ENCODE measurements around the gene FRMPD4. TPM values are rescaled to one million over a fixed set of nuclear protein-coding genes. Genes with fewer than 3 reads are reported as not detected.

FRMPD4 gene
- total RNA-seq, 3 donors from 2014 or later = 0.06 to 3.4 (median 0.34) TPM

DNA sequence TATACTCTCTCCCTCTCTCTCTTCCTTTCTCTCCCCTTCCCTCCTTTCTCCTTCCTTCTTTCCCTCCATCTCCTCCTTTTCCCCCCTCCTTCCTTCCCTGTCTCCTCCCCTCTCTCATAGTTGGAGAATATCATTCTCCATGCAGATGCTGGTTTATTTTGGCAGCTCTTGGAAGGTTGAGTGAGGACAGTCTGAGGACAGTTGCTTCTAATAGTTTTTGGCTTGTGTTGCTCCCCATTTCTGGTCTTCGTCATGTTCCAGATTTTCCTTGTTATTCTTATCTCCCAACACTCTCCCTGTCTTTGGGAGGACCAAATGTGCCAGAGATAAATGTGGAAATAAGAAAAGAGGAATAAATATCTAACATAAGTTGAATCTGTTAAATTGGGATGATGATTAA, 263.0 kb downstream of the FRMPD4 start:
- intact Hi-C loops (cut with DNase I, micrococcal nuclease) = no loop called here
- H3K4me3 ChIP-seq = no peak overlapping the region
- no peaks in the 10 kb centered on the region for H3K9me3 ChIP-seq
- H3K36me3 ChIP-seq (ENCODE audit: low read depth) = no peaks in the 10 kb centered on the region
- TF ChIP-seq, protein P1, sequence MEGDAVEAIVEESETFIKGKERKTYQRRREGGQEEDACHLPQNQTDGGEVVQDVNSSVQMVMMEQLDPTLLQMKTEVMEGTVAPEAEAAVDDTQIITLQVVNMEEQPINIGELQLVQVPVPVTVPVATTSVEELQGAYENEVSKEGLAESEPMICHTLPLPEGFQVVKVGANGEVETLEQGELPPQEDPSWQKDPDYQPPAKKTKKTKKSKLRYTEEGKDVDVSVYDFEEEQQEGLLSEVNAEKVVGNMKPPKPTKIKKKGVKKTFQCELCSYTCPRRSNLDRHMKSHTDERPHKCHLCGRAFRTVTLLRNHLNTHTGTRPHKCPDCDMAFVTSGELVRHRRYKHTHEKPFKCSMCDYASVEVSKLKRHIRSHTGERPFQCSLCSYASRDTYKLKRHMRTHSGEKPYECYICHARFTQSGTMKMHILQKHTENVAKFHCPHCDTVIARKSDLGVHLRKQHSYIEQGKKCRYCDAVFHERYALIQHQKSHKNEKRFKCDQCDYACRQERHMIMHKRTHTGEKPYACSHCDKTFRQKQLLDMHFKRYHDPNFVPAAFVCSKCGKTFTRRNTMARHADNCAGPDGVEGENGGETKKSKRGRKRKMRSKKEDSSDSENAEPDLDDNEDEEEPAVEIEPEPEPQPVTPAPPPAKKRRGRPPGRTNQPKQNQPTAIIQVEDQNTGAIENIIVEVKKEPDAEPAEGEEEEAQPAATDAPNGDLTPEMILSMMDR (IDR thresholded peaks at IDR 0.05) = no peak
- no peaks in the 10 kb centered on the region for H3K4me1 ChIP-seq (ENCODE audit: low read depth)
- no peak for DNase-seq
- no peak for ATAC-seq

DNA sequence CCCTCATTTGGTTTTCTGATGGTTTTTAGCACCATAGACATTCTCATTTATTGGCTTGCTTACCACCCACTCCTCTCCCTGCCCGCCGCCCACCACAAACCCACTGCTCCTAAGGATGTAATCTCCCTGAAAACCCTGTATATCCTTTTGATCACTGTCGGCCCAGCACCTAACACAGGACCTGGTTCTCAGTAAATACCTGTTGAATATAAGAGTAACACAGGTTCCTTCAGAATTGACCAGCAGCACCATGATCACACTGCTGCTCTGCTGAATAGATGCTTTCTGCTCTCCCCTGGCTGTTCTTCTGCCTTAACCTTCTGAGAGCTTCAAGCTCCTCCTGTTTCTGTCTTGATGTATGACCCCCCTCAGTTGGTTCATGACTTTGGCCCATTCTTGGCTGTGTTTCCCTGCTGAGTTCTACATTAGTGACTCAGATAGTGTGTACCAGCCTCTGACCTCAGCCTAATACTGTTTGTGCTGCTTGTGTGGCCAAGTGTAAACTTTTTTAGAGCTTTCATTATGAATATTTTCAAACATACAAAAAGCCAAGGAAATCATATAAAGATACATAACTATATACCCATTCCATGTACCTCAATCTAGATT, 265.3 kb downstream of the FRMPD4 start:
- no peaks in the 10 kb centered on the region for H3K4me1 ChIP-seq (ENCODE audit: low read depth)
- H3K4me3 ChIP-seq = no peak overlapping the region
- DNase-seq (no peak), ATAC-seq (no peak)
- TF ChIP-seq, protein P1 (IDR thresholded peaks at IDR 0.05) = no peak
- intact Hi-C loops (cut with DNase I, micrococcal nuclease) = no loop called here
- no peaks in the 10 kb centered on the region for H3K36me3 ChIP-seq (ENCODE audit: low read depth)
- no peaks in the 10 kb centered on the region for H3K9me3 ChIP-seq

DNA sequence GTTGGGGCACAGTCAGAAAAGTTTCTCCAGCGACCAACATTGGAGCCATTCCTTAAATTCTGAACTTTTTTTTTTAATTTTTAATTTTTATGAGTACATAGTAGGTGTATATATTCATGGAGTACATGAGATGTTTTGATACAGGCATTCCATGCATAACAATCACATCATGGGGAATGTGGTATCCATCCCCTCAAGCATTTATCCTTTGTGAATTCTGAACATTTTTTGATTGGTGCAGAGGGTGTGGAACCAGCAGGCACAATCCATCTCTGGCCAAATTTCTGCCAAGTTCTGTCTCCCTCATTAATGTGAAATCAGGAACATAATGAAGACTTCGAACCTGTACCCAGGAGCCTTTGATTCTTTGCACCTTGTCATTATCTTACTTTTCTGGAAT, 267.0 kb downstream of the FRMPD4 start:
- H3K4me3 ChIP-seq = no peak overlapping the region
- H3K4me1 ChIP-seq (ENCODE audit: low read depth) = no peaks in the 10 kb centered on the region
- ATAC-seq = no peak
- intact Hi-C loops (cut with DNase I, micrococcal nuclease) = no loop called here
- no peaks in the 10 kb centered on the region for H3K9me3 ChIP-seq
- no peak for DNase-seq
- H3K36me3 ChIP-seq (ENCODE audit: low read depth) = no peaks in the 10 kb centered on the region
- TF ChIP-seq, protein P1 (IDR thresholded peaks at IDR 0.05) = no peak

DNA sequence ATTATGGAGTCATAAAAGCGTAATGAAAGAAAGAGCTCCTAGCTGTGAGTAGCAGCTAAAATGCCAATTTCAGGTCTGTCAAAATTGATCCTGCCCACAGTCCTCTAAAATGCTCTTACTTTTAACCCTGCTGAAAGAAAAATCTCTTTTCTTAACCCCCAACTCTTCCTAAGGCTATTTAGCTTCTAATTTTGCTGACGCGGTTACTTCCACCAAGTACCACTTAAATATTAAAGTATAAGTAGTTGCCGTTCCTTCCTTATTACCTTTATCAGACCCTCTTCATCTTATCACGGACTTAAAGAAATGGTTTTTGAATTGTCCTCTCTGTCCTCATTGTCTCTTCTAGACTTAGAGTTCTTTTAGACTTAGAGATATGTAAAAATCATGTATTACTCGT, 272.2 kb downstream of the FRMPD4 start:
- no peak for ATAC-seq
- intact Hi-C loops (cut with DNase I, micrococcal nuclease) = no loop called here
- Histone ChIP-seq H3K9me3 (no peaks in the 10 kb centered on the region), H3K4me1 (ENCODE audit: low read depth) (no peaks in the 10 kb centered on the region), H3K4me3 (no peak overlapping the region), H3K36me3 (ENCODE audit: low read depth) (no peaks in the 10 kb centered on the region)
- TF ChIP-seq, protein P1 (IDR thresholded peaks at IDR 0.05) = no peak
- no peak for DNase-seq

DNA sequence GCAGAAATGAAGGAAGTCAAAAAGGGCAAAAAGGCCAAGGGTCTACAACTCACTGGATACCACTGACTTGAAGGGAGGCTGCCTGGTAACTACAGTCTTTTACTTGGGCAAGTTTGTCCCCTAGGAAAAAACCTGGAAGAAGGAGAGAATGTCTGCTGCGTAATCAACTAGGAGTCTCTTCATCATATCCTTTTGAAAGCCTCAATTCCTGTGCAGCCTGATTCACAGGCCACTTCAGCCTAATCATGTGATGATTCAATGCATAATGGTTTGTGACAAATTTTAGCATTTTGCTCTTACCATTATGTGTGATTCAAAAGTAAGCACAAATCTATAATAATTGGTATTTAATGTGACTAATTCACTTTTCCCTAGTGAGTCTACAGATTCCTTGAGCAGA, 273.6 kb downstream of the FRMPD4 start:
- Histone ChIP-seq H3K36me3 (ENCODE audit: low read depth) (no peaks in the 10 kb centered on the region), H3K4me3 (no peak overlapping the region), H3K9me3 (no peaks in the 10 kb centered on the region), H3K4me1 (ENCODE audit: low read depth) (no peaks in the 10 kb centered on the region)
- DNase-seq (no peak), ATAC-seq (no peak)
- intact Hi-C loops (cut with DNase I, micrococcal nuclease) = no loop called here
- TF ChIP-seq, protein P1 (IDR thresholded peaks at IDR 0.05) = no peak

DNA sequence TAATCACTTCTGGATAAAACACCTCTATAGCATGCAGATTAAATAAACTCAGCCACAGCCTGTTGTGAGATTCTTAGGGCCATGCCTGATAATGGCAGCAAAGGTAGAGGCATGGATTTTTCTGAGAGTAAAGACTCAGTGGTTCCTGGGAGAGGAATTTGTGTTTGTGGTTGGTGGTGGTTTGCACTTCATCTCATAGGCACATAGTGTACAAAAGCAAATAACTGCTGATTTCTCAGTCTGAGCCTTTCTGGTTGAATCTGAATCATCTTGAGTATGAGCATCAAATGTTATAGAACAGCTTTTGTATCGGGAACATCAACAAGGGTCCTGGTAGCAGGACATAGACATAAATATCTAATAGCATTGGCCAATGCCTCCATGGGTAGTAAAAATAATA, 274.3 kb downstream of the FRMPD4 start:
- H3K9me3 ChIP-seq = no peaks in the 10 kb centered on the region
- TF ChIP-seq, protein P1 (IDR thresholded peaks at IDR 0.05) = no peak
- H3K4me3 ChIP-seq = no peak overlapping the region
- H3K4me1 ChIP-seq (ENCODE audit: low read depth) = no peaks in the 10 kb centered on the region
- intact Hi-C loops (cut with DNase I, micrococcal nuclease) = no loop called here
- DNase-seq = no peak
- ATAC-seq = no peak
- no peaks in the 10 kb centered on the region for H3K36me3 ChIP-seq (ENCODE audit: low read depth)
